A549 treated with CORT108297 at 1 μM for 4 hours (cell line): Measurements from ENCODE around the gene ZDHHC19. TPM values are rescaled to one million over a fixed set of nuclear protein-coding genes. Genes with fewer than 3 reads are reported as not detected.

ENCODE experiments used
- total RNA-seq: library from RNA; stranded (reverse); fragments of 200-300 nt; extraction: Qiagen RNA extraction; gene quantifications from 5 replicates; pipeline ENCODE4 v1.2.3, GENCODE V29; 2022

Gene ZDHHC19, protein sequence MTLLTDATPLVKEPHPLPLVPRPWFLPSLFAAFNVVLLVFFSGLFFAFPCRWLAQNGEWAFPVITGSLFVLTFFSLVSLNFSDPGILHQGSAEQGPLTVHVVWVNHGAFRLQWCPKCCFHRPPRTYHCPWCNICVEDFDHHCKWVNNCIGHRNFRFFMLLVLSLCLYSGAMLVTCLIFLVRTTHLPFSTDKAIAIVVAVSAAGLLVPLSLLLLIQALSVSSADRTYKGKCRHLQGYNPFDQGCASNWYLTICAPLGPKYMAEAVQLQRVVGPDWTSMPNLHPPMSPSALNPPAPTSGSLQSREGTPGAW
- 0.09 to 0.27 TPM (median 0.18 TPM) in 3 of 5 replicates, not detected in the others for total RNA-seq

DNA sequence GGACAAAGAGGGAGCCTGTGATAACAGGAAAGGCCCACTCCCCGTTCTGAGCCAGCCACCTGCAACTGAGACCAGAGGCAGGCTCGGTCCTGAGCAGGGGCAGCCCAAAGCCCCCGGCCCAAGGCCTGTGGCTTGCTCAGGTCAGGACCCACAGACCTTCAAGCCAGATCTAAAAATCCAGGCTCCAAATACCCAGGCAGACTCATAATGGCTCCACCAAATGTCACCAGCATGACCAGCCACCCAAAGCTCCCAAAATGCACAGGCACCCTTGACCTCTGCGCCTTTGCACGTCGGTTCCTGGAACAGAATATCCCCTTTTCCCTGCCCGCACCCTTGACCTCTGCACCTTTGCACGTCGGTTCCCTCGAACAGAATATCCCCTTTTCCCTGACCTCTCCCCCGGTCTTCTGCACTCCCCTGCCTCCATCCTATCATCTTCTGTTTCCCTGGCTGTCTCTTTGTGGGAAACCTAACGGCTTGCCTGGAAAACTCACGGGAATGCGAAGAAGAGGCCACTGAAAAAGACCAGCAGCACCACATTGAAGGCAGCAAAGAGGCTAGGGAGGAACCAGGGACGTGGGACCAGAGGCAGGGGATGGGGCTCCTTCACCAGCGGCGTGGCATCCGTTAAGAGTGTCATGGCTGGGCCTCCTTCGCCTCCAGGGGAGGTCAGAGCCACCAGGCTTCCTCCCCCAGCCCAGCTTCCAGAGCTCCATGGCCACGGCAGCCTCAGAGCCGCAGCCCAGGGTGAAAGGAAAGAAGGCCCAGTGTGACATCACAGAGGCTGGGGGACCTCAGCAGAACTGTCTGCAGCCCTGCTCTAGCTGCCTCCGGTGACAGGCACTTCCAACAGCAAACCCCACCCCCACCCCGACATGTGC is at the start of gene ZDHHC19:
Gene ZDHHC19 (minus strand): TSS at position 728 of the 884 bp plus-strand sequence. CDS start 85 bp downstream, at position 643.

GRCh38 chr3:196216089-196216564 is 4.9 kb upstream of the ZDHHC19 start, which contains the start of gene SLC51A:
SLC51A (plus strand) TSS chr3:196216534; CDS start chr3:196216713, 179 bp downstream.

Other genes with a start within 250 kb of the ZDHHC19 start
- gene TFRC, start 129.3 kb downstream of the ZDHHC19 start, total RNA-seq: 86.1 to 105 TPM (median 94.1 TPM) in 5 replicates
- not detected in 5 replicates for gene SLC51A, start 5.1 kb upstream of the ZDHHC19 start, total RNA-seq
- 28.9 to 37.4 TPM (median 33.4 TPM) in 5 replicates for gene PCYT1A, start 76.3 kb upstream of the ZDHHC19 start, total RNA-seq
- gene DYNLT2B, start 106.8 kb upstream of the ZDHHC19 start, total RNA-seq: 22.8 to 26.6 TPM (median 25.2 TPM) in 5 replicates
- gene TM4SF19, start 127.0 kb upstream of the ZDHHC19 start, total RNA-seq: 8.1 to 11.0 TPM (median 10.6 TPM) in 5 replicates
- gene UBXN7, start 221.0 kb upstream of the ZDHHC19 start, total RNA-seq: 6.6 to 10.4 TPM (median 8.8 TPM) in 5 replicates